Epithelial cell of esophagus (primary cell): ENCODE data around the gene DYNLRB1.

ENCODE experiments used
- DNase-seq: peaks from one replicate; pipeline ENCODE4 v3.0.0; 2010; ENCODE audit warnings: low read depth
- H3K4me3 ChIP-seq: 2 replicates; pipeline ENCODE4 v1.5.1; 2011; ENCODE audit warnings: mild to moderate bottlenecking, low read length, control low read depth
- TF ChIP-seq, protein P1 (sequence below): IDR thresholded peaks from 2 replicates; pipeline ENCODE4 v1.5.1; 2011; ENCODE audit warnings: low read depth, mild to moderate bottlenecking, low read length, control low read depth, inconsistent platforms; ENCODE audit not compliant: insufficient read depth; ENCODE audit errors: missing control alignments

DYNLRB1 gene

DNA sequence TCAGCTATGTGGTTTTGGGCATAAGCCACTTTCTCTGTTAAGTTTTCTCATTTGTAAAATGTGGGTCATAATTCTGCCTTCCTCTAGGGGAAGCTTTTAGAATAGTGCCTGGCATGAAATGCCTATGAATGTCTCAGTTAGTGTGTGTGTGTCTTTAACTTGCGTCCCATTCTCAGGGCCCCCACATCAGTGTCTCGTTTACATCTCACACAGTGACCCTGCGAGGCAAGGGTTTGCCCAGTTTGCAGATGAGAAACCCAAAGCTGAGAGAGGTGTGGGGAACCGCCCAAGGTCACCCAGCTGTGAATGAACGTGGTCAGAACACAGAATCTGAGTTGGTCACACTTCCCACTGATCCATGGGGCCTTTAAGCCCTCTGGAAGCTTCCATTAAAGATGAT, 14.1 kb downstream of the DYNLRB1 start:
- DNase-seq: no peak
- TF ChIP-seq, protein P1, sequence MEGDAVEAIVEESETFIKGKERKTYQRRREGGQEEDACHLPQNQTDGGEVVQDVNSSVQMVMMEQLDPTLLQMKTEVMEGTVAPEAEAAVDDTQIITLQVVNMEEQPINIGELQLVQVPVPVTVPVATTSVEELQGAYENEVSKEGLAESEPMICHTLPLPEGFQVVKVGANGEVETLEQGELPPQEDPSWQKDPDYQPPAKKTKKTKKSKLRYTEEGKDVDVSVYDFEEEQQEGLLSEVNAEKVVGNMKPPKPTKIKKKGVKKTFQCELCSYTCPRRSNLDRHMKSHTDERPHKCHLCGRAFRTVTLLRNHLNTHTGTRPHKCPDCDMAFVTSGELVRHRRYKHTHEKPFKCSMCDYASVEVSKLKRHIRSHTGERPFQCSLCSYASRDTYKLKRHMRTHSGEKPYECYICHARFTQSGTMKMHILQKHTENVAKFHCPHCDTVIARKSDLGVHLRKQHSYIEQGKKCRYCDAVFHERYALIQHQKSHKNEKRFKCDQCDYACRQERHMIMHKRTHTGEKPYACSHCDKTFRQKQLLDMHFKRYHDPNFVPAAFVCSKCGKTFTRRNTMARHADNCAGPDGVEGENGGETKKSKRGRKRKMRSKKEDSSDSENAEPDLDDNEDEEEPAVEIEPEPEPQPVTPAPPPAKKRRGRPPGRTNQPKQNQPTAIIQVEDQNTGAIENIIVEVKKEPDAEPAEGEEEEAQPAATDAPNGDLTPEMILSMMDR: no peak
- no peak overlapping the region for H3K4me3 ChIP-seq

- TF ChIP-seq, protein P1: no peak
- no peak for DNase-seq
- H3K4me3 ChIP-seq: no peak overlapping the region
These were observed 15.5 kb downstream of the DYNLRB1 start for GRCh38 chr20:34531608-34532265.

DNA sequence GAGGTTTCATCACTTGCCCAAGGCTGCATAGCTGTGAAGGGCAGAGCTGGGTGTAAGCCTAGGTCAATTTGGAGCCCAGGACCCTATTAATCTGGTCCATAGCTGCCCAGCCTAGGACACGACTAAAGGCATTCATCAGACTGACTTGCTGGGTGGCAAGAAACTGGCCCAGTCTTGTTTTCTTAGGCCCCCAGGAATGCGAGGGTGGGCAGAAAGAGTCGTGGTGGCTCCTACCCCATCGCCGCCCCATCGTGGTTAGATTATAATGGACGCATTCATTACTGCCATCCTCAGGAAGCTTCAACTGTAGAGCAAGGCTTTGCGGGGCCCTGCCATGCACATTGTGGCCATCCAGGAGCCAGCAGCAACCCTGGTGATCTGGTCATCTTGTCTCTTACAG, 16.1 kb downstream of the DYNLRB1 start:
- H3K4me3 ChIP-seq: no peak overlapping the region
- no peak for DNase-seq
- TF ChIP-seq, protein P1: no peak

- H3K4me3 ChIP-seq: no peak overlapping the region
- TF ChIP-seq, protein P1: no peak
- DNase-seq: no peak
These were observed 16.5 kb downstream of the DYNLRB1 start for GRCh38 chr20:34532756-34533155.

DNA sequence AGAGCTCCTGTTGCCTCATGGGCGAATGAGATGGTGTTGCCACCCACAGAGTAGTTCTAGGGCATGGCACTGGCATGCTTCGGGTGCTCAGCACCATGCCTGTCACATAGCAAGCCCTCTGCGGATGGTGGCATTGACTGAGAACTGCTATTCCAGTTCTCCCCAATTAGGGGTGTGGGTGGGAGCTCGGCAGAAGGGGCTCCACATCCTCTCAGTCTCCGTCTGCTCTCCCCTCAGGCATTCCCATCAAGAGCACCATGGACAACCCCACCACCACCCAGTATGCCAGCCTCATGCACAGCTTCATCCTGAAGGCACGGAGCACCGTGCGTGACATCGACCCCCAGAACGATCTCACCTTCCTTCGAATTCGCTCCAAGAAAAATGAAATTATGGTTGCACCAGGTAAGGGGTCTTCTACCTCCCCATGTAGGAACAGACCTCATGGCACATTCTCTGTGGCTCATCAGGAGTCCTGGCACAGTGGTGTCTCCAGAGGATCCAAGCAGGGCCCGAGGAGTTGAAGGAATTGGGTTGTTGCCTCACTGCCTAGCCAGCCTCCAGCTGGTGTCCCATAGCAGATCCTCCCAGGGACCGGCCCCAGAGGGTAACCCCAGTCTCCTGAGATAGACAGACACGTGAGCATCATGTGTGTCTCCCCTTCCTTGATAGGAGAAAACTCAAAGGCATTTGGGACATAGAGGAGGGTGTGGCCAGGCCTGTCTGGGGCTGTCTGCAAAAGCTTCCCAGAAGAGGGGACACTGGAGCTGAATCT, 18.4 kb downstream of the DYNLRB1 start:
- DNase-seq: no peak
- TF ChIP-seq, protein P1: no peak
- H3K4me3 ChIP-seq: no peak overlapping the region

DNA sequence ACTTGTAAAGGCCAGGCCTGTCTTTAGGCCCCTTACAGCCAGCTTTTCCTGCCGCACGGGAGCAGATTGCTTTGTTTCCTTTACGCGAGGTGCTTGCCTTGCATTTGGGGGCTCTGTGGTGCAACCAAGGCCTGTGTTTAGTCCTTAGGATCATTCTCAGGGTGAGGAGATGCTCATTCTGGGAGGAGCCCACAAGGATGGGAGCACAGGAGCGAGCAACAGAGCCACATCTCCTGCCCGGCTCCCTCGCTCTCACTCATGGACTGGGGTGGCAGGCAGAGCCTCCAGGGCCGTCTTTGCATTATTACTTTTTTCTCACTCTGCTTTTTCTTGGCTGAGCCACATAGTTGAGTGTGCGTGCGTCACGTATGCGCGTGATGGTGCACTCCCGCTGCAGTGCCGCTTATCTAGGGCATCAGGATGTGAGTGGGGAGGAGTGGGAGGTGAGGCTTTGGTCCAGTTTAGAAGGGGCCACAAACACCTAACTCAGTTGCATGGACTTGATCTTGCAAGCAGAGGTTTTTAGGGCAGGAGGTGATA, 19.1 kb downstream of the DYNLRB1 start:
- no peak for DNase-seq
- TF ChIP-seq, protein P1: no peak
- H3K4me3 ChIP-seq: no peak overlapping the region
